HG03025 (cell line): ENCODE results near the gene KRT80.

Experiments used
- ATAC-seq: cut with Tn5 transposase; IDR thresholded peaks from one replicate; pipeline ENCODE4 v1.9.1; 2021; ENCODE audit warnings: mild to moderate bottlenecking, moderate library complexity; ENCODE audit not compliant: unreplicated experiment, low FRiP score

The KRT80 gene

DNA sequence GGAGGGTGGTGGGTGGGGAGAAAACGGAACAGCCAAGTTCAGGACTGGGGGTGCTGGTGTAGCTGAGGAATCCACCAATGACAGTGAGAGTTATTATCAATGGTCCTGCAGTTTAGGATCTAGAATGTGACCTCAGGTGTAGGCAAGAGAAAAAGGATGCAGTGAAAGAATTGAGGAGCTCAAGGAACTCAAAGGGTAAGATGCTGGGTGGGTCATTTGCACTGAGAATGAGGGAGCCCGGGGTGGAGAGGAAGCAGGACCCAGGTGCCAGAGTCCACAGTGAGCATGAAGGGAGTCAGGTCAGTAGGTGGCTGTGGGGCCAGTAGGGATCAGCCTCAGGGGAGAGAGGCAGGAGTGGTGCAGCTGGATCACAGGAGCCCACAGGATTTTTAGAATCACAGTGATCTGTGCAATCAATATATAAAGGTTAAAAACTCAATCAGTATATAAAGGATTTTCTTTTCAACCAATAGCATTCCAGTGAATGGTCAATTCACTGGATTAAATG lies 38.1 kb upstream of the KRT80 start:
- ATAC-seq = no peak

DNA sequence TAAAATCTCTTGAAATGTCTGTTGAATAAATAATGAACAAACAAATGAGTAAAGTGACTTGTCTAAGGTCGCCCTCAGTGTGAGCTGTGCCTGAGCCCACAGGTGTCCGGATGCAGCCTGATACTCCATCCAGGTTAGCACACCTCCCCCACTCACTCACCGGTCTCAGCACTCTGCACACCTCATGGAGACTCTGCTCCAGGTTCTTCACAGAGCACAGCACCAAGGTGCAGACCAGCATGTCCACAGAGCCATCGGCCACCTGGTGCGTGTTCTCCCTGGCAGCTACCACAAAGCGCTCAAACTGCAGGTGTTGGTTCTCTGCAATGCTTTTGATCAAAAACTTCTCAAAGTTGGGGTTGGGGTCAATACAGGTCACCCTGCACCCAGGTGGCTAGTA lies 37.1 kb upstream of the KRT80 start:
- no peak for ATAC-seq

DNA sequence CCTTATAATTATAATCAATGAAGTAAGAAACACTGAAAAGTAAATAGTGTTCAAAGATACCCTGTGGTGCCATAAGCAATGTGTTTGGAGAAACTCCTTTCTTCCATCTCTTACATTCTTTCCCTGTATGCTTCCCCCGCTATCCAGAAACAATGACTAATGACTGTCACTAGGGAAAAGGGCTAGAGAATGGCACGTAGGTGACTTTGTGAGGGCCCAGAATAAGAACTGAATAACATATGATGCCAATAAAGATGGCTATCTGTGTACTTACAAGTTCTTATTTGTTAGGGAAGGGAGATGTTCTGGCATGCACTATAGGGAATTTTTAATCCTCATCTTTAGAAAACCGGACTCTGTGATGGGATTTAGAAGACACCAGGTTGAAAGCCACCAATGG lies 36.6 kb upstream of the KRT80 start:
- ATAC-seq = no peak

GRCh38 chr12:52227606-52228166 lies 35.9 kb upstream of the KRT80 start:
- ATAC-seq = no peak

- no peak for ATAC-seq
Observed at GRCh38 chr12:52226446-52226845, 34.6 kb upstream of the KRT80 start.

- ATAC-seq = no peak
Observed at GRCh38 chr12:52225752-52226151, 33.9 kb upstream of the KRT80 start.

GRCh38 chr12:52224151-52224550 lies 32.3 kb upstream of the KRT80 start:
- no peak for ATAC-seq

- no peak for ATAC-seq
Observed at GRCh38 chr12:52223406-52224039, 31.7 kb upstream of the KRT80 start.

DNA sequence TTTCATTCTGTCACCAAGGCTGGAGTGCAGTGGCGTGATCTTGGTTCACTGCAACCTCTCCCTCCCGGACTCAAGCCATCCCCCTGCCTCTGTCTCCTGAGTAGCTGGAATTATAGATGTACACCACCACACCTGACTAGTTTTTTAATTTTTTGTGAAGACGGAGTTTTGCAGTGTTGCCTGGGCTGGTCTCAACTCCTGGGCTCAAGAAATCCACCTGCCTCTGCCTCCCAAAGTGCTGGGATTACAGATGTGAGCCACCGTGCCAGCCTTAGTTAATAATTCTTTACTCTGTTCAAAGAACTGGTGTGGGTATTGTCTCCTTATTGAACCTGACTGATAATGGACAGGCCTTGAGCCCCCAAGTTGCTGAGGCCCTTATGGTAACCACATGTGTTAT lies 30.9 kb upstream of the KRT80 start:
- ATAC-seq = no peak

- ATAC-seq = no peak
Observed at GRCh38 chr12:52221912-52222457, 30.2 kb upstream of the KRT80 start.

GRCh38 chr12:52221070-52221781 lies 29.4 kb upstream of the KRT80 start:
- ATAC-seq = no peak

DNA sequence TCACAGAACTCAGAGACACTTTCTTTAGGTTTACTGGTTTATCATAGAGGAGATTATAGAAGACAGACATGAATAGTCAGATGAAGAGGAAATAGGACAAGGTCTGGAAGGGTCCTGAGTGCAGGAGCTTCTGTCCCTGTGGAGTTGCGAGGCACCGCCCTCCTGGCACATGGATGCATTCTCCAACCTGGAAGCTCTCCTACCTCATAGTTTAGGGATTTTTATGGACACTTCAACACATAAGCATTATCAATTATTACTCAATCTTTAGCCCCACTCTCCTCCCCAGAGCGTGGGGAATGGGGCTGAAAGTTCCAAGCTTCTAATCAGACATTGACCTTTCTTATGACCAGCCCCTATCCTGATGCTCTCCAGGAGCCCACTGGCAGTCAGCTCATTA lies 28.7 kb upstream of the KRT80 start:
- no peak for ATAC-seq

DNA sequence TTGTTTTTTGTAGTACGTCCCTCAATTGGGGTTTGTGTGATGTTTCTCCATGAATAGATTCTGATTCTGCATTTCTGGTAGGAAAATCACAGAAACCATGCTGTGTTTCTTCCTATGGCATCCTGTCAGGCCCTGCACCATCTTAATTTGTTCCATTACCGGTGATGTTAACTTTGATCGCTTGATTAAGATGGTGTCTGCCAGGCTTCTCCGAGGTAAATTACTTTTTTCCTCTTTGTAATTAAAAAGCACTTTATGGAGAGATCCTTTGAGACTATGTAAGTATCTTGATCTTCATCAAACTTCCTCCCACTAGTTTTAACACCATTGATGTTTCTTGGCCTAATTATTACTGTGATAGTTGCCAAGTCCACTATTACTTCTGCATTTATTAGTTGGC lies 26.2 kb upstream of the KRT80 start:
- no peak for ATAC-seq

- ATAC-seq = no peak
Observed at GRCh38 chr12:52217223-52217622, 25.4 kb upstream of the KRT80 start.

GRCh38 chr12:52216807-52217206 lies 25.0 kb upstream of the KRT80 start:
- no peak for ATAC-seq

GRCh38 chr12:52216100-52216499 lies 24.3 kb upstream of the KRT80 start:
- no peak for ATAC-seq

DNA sequence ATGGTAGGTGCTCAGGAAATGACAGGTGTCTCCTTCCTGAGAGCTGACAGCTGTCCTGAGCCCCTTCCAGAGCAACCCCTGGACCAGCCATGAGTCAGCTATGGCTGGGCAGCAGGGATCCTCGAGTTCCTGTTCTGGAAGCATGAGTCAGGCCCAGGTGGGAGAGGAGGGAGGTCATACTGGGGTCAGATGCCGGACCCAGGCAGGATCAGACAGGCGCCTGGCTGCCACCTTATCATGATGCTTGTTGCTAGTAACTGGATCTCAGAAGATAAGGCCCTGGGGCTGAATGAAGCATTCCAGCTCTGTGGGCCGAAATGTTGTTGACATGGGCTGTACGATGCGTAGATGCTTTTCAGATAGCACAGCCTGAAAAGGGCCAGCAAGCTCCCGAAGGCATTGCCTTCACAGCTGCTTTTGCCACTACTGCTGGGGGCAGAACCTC lies 23.8 kb upstream of the KRT80 start:
- ATAC-seq = no peak

DNA sequence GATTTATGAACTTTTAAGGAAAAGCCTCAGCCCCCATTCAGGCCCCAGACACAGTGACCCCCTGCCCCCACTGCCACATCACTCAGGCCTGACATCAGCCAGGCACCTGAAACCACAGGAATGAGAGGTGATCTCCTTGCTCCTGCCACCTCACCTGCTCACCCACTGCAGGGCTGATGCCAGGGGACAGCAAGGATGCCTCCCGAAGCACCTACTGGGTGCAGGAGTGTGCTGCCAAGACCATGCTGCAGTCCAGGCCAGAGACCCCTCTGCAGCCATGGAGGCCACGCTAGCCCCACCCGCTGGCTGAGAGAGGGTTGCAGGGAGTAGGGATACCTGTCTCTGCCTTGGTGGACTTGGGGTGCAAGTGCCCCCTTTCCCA lies 22.6 kb upstream of the KRT80 start:
- ATAC-seq = no peak

- ATAC-seq = no peak
Observed at GRCh38 chr12:52213564-52214420, 22.0 kb upstream of the KRT80 start.

DNA sequence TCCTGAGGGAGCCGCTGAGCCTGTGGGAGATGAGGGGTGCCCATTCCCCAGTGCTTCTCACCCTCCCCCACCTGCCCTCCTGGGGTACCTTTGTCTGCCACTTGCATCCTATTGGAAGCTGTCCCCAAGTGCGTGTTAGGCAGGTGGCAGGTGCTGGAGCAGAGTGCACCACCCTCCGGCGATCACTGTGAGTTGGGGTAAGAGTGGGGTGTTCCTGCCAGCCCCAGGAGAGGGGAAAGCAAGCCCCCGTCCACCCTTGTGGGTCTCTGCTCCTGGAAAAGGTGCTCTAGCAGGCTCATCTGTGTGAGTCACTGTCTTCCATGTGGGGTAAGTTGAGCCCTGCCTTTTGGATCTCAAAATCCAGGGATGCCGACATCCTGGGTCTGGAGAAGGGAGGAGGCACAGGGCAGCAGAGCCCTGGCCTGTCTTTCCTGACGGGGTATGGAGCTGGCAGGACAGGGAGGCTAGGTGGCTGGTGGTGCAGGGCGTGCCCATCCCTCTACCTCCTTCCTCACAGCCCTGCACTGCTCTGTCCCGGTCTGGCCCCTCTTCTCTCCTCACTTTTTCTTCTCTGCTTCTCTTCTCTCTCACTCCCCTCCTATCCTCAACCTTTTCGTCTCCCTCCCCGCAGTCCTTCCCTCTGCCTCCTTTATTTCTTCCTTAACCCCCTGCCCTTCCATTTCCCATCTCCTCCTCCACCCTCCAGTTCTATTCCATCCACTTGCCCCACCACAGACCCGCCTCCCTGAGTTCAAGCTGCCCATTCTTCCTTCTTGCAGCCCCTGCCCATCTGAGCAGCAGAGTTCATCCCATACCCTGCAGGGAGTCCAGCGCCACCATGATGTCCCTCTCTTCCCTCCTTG lies 21.1 kb upstream of the KRT80 start:
- no peak for ATAC-seq
